NCI-H446 (cell line): ENCODE results near the gene ZMIZ1.

Experiments
- DNase-seq, 2 experiments: peaks; one replicate each; lab custom pipeline; 2025; lab: John Stamatoyannopoulos, UW

ZMIZ1 gene

DNA sequence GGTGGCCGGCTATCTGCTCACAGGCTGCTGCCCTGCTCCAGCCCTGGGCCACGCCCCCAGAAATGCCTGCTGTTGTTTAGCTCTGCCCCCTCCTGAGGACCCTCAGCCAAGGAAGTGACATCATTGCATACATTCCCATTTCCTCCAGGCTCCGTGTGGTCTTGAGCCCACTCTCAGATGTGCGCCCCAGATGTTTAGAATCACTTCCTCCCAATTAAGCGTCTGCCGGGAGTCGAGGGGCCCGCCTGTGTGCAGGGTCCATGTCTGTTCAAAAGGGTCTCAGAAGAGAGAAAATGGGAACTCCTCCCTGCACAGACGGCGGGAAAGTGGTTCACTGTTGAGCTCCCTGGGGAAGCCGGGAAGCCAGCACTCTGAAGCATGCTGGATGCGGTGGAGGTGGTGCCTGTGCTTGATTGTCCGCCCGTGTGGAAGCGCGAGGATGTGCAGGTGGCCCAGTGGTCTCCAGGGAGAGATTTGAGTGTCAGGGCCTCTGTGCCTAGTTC is 161.6 kb downstream of the ZMIZ1 start:
- no peak for DNase-seq

DNA sequence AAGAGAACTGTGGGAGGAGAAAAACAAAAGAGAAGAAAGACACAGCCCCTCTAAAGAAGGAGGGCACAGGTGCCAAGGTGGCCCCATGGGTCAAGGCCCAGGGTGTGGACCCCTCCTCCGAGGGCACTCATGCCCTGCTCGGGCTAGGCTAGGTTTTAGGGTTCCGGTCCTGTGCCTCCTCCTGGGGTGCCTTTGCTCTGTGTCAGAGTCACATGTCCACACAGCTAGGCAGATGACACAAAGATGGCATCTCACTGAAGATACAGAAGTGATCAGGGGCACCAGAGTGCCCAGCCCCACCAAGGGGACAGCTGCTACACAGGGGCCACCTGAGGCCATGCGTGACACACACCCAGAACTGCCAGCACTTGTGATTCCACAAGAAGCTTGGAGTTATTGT is 162.1 kb downstream of the ZMIZ1 start:
- DNase-seq: no peak

DNA sequence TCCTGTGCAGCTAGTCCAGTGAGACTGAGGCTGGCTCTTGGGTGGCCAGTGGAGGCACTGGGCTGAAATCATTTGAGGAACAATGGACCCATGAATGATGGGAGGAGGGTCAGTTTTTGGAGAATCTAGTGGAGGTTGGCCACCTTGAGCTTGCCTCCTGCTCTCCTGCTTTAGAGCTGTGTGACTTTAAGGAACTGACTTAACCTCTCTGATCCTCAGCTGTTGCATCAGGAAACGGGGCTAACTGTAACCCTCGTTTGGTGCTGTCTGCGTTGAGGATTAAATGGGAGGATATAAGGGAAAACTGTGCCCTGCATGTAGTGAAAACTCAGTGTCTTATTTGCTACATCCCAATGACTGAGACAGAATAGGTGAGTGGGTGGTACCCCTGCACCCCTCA is 163.1 kb downstream of the ZMIZ1 start:
- no peak for DNase-seq

DNA sequence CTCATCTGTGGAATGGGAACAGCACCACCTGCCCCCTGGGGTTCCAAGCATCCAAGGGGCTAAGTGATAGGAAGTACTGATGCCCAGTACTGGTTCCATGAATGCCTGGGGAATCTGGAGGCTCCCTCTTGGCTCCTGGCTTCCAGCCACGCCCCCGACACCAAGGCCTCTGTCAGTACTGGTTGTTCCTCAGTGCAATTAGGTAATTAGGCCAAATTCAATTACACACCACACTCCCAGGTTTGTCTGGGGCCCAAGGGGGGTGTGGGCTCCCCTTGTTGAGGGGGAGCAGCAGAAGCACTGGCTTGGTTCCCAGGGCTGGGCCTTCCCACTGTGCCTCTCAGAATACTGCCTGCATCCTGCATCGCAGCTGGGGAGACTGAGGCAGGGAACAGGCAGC is 164.1 kb downstream of the ZMIZ1 start:
- DNase-seq: no peak

DNA sequence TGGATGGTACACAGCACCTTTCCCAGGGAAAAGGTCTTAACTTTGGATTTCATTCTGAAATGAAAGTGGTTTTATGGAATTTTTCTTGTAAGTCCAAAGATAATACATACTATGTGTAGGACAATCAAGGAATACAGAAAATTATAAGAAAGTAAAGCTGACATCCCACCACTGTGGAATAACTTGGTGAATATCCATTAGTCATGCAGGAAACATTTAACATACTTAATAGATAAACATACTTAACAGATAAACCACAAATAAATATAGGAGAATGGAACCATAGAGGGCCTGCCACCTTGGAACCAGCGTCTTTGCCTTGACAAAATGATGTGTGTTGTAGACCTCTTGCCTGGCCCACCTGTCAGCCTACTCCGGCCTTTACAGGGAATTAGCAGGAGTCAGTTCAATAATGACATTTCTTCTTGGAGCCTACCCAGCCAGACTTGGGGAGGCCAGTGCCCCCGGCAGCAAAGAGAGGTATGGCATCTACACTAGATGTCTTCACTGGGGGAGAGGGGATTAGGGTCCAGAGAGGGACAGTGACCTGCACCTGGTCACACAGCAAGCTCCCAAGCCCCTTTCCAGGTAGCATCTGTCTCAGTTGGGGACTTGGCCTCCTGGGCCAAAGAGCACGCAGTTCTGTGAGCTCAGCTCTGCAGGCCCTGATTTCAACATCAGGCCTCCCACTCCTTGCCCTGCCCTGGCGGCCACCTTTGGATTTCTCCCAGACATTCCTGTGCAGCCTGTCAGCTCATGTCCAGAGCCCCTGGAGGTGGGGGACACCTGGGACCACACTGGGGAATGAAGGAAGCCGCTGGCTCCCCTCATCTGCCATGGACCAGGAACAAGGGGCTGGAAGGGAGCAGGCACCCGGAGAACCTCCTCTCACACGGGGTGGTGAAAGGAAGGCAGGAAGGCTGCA is 165.9 kb downstream of the ZMIZ1 start:
- DNase-seq: no peak

DNA sequence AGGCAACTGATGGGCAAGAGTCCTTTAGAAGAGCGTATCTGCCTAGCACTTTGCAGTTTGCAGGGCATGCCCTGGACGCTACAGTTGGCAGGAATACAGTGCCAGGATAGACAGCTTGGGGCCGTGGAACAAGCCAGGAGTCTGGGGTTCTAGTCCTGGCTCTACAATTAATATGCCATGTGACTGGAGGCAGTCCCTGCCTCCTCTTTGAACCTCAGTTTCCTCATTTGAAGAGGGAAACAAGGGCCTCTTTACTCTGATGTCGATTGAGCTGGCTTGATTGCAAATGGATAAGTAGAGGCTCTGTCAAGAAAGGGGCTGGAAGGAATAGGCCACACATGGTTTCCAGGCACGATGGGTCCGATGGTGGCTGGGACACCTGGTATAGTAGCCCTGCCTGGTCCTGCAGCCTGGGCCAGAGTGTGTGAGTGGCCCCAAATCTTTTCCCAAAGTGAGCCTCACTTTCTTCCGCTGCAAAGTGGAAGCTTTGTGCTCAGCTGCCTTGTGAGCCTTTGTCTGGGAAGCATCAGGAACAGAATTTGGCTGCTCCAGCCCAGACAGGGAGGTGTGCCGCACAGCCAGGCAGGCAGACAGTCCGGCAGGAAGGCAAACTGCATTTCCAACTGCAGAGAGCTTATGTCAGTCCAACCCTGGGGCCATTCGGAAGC is 167.1 kb downstream of the ZMIZ1 start:
- DNase-seq: no peak

DNA sequence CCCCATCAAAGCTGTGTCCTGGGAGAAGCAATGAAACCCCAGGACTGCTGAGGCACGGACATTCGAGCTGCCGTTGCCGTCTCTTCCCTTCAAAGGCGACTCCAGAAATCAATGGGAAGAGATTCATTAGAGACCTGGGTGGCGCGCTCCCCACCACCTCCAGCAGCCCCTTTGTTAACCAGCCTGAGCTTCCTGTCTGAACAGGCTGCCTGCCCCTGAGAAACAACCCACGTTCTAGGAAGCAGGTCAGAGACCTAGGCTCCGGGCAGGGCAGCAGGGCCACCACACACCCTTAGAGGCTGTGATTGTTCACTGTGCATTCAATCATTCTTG is 167.6 kb downstream of the ZMIZ1 start:
- no peak for DNase-seq

DNA sequence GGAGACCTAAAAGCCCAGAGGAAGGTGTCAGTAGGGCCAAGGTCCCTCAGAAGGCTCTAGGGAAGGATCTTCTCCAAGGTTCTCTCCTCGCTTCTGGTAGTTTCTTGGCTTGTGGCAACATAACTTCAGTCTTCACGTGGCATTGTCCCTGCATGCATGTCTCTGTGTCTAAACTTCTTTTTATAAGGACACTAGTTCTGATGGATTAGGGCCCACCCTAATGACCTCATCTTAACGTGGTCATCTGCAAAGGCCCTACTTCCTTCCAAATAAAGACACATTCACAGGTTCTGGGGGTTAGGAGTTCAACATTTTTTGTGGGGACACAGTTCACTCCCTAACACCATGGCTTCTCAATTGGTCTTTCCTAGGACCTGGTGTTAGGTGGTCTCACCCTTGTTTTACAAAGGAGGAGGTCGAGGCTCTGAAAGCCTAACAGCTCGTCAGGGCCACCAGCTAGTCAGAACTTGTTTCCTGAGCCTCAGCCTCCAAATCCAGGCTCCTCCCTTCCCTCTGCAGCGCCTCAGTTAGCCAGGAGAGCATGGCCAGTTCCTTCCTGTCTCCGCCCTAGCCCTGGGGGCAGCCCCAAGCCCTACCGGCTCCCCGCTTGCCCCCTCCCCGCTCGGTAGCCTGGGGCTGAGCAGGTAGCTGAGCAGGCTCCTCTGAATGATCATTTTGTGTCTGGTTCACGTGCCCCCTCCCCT is 168.8 kb downstream of the ZMIZ1 start:
- no peak for DNase-seq

DNA sequence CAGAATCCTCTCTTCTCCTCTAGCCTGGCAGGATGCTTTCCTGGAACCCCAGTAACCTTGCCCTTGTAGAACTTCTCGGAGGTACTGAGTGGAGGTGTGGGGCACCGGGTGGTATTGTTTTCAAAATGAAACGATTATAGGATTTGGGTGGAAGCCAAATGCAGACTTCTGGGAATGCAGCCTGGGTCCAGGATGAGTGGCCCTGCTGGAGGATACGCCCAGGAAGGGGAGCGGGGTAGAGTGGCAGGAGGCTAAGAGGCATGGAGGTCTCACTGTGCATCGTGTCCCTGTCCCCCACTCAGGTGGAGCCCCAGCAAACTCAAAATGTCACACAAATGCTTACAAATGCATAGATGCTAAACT is 169.4 kb downstream of the ZMIZ1 start:
- no peak for DNase-seq

DNA sequence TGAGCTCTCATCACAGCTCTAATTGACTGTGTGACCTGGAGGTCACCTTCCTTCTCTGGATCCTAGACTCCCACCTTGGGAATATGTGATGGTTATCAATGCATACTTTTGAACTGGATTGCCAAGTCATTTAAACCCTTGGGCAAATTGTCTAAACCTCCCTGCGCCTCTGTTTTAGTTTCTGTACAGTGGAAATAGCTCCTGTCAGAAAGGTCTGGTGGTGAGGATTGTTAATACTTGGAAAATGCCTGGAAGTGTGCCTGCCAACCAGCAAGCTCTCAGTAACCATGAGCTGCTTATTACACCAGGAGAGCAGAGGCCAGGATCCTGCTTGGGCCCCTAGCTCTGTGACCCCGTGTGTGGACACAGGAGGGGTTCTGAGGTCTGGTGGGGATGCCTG is 169.8 kb downstream of the ZMIZ1 start:
- DNase-seq: no peak

DNA sequence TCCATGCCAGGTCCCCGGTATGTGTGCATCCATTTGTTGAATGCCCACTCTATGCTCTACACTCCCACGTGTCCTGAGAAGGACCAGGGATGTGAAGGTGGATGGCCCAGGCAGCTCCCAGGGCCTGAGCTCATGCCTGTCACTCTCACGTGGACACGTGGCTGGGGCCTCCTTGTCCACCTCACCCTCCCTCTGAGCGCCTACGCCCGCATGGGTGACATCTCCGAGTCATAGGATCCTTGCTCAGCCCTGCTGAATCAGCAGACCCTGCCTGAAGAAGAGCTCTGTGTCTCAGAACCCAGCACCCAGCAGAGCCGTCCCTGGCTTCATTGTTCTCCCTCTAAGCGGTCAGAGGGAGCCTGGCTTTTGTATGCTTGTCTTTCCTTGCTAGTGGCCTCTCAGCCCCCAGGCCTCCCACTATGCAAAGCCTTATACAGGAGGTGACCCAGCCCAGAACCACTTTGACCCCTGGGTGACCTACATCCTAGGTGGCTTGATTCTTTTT is 170.6 kb downstream of the ZMIZ1 start:
- no peak for DNase-seq

DNA sequence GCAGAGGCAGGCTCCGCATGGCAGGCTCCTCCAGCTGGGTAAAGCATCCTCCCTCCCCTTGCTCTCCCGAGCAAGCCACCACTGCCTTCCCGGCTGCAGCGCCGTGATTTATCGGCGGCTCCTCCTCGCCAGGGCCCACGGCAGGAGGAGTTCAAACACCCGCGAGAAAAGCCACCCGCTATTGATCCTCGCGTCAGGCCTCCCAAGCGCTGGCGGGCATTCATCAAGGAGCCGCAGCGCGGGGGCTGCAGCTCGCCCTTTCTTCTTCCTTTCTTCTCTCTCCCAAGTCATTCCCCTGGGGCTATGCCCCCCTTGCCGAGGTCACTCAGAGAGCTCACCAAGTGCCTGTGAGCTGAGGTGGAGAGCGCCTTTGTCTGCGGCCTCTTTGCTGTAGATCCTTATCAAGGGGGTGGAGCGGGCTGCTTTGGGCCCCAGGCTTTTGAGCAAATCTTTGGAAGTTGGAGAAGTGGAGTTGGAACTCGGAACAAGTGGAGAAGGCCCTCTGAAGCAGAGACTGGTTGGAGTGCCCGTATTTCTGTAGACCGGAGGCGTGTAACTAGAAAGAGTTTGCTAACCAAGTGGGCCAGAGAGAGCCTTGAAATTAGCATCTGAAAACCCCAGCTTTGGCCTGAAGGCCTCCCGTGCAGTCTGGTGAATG is 171.3 kb downstream of the ZMIZ1 start:
- no peak for DNase-seq

DNA sequence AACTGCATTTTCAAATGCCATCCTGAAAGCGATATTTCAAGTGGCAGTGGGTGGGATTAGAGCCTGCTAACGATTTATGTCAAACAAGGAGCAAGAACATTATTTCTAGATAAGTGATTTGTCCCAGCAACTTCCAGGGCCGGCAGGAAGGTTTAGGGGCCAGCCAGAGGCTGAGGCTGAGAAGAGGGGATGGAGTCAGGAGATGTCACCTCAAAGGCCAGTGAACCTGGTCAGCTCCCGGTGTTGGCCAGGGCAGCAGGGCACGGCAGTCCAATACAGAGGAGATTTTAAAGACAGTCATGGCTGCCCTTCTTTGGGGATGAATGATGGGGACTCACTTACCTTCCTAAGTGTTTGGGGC is 172.8 kb downstream of the ZMIZ1 start:
- no peak for DNase-seq

DNA sequence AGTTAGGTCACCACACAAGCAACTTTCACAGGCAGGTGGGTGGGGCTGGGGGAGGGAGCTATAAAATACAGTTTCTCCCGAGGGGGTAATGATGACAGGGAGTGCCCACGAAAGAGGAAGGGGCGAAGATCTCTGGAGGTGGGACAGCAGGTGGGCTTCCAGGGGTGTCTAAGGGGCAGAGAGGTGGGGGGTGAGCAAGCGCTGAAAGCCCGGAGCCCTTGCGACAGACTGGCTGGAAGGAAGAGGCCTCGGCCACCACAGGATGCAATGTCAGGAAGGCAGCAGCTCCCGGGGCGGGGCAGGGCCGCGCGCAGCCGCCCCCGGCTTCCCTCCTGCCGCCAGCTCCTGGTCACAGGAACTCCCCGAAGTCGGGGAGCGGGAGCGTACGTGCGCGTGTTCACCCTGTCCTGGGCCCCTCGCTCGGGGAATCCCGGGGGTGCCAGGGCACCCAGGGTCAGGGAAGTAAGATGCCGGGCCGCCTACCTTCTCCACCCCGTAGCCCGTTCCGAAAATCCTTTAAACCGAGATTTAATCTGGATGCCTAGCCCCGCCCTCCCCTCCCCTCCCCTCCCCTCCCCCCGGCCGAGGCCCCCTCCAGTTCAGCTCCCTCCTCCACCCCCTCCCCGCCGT is 173.3 kb downstream of the ZMIZ1 start:
- no peak for DNase-seq

DNA sequence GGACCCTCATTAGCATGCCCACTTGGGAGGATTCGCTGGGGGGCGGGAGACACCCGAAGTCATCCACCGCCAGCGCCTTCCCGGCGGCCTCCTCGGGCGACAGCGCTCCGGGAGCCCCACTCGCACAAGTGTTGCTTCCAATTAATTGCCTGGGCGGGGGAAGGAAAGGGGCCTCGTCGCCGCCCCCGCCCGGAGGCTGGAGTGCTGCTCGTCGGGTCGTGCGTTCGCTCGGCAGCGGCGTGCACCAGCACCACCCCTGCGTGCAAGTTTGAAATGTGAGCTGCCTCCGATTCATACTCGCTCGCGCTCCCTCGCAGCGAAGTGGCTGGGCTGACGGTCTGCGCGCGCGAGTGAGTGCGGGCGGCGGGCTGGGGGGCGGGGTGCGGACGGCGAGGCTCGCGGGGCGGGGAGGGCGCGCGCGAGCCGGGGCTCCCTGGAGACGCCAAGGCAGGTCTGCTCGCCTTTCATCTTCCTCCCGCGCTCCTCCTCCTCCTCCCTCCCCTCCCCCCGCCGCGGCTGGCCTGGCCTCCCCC is 173.9 kb downstream of the ZMIZ1 start:
- DNase-seq: peak; percentile 12 to 45

DNA sequence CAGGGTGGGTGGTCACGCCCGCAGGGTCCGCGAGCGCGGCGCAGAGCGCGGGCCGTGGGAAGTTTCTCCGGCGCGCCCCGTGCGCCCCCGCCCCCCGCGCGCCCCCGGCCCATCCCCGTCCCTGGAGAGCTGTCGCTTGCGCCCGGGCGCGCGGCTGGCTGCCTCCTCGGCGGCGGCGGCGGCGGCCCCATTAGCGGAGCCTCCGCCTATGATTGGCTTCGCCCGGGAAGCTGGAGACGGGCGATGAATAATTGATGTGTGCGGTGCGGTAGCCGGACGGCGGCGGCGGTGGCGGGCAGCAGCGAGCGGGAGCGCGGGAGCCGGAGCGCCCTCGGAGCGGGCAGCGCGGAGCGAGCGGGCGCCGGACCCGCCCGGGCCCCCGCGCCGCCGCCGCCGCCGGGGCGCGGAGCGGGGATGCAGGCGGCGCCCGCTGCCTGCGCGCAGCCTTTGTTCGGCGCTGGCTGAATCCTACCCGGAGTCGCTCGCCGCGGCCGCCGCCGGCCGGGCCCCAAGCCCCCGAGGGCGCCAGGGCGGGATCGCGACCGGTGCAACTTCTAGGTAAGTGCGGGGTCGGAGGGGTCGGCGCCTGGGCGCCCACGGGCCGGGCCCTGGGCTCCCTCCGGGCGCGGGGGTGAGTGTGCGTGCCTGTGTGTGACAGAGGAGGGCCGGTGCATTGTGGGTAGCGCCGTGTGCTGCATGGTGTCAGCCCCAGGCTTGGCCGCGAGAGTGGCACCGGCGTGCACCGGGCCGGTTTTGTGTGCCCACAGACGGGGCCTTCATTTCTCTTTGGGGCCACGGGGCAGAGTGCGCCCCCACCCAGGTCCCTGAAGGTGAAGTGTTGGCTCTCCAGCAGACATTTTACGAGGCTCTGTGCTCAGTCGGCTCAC is 174.7 kb downstream of the ZMIZ1 start:
- DNase-seq: peak in 1 of 2 experiments; percentile 32

DNA sequence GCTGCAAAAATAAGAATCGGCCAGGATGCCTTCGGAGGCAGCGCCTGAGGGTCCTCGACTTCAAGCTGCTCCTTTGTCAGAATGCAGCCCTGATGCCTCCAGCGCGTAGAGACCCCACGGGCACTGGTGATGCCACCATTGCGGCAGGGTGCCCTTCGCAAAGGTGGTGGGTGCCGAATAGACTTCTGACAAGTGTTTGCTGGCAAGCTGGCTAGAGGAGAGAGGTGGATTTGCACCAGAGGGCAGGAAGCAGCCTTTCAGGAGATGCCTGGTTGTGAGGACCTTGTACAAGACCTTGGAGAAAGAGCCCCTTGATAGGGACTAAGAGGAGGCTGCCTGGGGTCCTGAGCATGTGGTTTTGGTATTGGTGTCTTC is 175.3 kb downstream of the ZMIZ1 start:
- no peak for DNase-seq

DNA sequence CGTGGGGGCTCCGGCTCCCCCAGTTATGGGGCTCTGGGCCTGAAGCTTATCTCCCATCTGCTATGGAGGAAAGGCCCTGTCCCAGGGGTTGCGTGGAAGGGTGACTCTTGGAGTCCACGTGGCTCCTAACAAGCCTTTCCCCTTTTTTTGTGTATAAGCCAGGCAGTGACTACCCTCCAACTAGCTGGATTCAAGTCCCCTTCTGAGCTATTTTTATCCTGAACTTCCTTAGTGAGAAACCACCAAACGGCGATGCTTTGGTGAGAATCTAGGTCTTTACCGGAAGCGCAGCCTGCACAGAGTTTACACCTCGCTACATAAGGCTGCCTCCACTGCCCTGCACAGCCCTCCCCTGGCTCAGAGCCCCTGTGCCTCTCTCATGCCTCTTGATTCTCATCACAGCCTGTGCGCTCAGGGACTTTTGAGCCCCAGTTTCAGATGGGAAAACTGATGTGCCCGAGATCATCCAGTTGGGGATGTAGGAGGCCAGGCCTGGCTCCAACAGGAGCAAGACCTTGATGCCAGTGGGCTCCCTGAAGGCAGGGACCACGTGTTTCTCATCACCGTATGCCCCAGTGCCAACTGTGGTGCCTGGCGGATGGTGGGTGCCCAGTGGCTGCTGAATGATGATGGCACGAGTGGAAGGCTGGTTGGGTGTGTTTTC is 176.2 kb downstream of the ZMIZ1 start:
- DNase-seq: no peak

DNA sequence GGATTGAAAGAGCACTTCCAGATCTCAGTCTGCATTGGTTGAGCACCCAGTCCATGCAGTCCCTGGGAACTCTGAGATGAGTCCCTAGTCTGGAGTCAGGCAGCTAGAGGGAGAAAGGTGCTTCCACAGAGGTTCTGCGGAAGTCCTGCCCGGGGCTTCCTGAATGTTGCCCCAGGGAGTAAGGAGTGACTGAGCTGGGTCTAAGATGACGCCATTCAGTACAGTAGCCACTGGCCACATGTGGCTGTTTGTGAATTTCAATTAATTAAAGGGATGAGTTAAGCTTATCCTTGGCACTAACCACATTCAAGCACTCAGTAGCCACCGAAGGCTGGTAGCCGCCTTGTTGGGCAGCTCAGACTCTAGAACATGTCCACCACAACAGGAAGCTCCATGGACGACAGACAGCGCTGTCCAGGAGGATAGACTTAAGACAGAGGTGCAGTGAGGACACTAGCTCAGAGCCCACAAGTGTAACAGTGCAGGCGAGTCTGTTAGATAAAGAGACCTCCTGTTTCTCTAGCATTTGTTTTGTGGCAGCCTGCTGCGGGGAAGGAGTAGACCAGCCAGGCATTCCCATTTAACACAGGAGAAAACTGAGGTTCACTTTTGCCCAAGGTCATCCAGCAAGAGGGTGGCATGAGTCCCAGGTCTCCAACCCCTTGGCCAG is 176.9 kb downstream of the ZMIZ1 start:
- DNase-seq: peak in 1 of 2 experiments; percentile 37
